Activated CD4-positive, alpha-beta T cell treated with anti-CD3 and anti-CD28 coated beads, Interleukin-2, amount 50 U/mL, for 16 hours (primary cell): Measurements from ENCODE around the gene GFM1.
"Not testable (repeated sequence)": the region's sequence is repeated elsewhere in the genome, so short reads cannot be mapped to it uniquely, and the experiment has no call there.

Source experiments
- DNase-seq: peaks from one replicate; pipeline ENCODE4 v3.0.0-alpha.2; 2020

The GFM1 gene

DNA sequence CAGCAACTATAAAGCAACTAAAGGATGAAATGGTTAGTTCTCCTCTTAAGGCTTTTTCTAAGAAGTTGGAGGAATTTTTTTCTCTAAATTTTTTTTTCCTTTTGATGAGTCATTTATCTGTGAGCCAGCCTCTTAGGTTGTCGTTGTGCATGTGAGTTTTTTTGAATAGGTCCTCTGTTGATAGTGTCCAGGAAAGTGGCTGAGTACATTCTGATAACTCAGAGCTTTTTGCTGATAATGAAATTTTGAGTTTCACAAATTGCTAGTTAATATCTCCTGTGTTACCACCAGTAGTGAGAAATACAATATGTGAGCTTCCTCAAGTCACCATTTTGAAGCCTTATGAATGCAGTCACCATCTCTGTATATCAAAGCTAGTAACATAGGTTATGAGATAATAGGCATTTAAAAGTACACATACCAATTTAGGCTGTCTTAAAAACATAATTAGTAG lies 35.2 kb downstream of the GFM1 start:
- no peak for DNase-seq

DNA sequence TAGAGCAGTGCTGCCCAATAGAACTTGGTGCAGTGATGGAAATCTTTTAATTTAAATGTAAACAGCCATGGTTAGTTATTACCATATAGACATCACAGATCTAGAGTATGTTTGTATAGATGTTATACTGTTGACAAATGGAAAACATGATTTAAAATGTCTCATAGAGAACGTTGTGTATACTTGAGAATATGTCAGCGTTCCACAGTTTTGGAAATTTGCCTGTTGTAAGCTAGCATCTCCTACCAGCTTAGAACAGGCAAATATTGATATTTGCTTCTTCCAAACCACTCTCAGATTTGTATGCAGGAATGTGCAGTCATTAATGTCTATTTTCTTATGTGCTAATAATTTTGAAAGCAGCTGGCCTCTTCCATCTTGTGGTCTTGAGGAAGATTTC lies 36.5 kb downstream of the GFM1 start:
- no peak for DNase-seq

DNA sequence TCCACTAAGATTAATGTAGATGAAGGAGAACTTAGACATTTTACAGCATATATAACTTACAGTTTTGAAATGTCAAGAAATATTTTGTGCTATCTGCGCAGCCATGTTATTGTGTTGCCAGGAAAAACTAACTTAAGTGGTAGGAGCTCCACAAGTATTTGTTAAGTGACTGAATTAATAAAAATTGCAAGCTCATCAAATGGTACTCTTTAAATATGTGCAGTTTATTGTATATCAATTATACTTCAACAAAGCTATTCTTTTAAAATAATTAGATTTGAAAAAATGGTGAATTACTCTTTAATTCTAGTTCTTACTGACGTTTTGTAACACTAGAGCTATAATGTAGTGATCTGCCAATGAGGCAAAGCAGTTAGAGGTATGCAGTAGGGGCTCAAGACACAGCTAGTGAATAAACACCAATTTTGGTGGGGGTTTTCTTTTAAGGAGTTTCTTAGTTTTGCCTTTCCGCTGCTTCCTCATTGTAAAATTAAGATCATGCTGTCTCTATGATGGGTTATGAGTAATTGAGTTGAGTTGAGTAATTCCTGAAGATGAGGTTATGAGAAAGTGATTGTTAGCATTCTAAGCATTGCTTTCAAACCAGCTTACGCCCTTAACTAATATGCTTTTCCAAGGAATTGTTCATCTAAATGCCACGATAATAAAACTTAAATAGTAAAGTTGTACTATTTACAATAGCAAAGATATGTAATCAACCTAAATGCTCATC lies 39.1 kb downstream of the GFM1 start:
- DNase-seq: peak; percentile 42

DNA sequence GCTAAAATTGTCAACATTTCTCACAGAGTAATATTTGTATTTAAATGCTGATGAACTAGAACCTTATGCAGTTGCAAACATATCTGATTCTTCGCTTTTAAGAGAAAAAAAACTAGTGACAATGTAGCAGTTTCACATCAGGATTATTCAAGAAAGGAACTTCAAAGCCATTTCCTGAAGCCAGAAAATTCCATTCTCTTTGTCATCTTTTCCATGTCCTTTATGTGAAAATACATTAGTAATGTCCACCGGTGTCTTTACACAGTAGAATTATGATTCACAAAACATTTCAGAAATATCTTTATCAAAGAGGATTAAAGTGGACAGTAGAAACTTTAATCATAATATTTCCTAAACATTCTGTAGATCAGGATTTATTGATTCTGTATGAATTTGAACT lies 40.8 kb downstream of the GFM1 start:
- no peak for DNase-seq

DNA sequence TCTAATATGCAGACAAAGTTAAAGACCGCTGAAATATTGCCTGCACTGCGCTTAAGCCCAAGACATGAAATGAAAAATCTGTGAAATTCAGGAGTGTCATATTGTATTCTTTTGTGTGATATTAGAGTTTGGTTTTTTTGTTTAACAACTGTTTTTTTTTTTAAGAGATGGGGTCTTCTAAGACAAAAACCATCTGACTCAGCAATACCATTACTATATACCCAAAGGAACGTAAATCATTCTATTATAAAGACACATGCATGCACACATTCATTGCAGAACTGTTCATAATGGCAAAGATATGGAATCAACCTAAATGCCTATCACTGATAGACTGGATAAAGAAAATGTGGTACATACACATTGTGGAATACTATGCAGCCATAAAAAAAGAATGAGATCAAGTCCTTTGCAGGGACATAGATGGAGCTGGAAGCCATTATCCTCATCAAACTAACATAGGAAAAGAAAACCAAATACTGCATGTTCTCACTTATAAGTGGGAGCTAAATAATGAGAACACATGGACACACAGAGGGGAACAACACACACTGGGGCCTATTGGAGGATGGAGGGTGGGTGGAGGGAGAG lies 49.6 kb downstream of the GFM1 start:
- DNase-seq: not testable (repeated sequence)

DNA sequence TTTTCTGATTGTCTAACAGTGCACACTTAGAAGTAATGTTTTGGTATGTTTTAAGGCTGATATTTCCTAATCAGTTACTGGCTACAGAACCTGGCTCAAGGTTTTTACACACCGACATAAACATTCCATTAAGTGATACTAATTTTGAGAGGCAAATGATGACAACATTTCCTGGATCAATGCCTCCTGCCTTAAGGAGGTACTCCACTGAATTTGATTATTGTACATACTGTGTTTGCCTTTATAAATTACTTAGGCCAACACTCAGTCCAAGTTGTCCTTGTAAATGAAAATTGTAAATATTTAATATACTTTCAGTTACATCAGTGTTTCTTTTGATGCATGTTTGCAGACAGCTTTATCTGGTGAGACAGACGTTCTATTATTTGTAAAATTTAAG lies 52.3 kb downstream of the GFM1 start:
- no peak for DNase-seq

DNA sequence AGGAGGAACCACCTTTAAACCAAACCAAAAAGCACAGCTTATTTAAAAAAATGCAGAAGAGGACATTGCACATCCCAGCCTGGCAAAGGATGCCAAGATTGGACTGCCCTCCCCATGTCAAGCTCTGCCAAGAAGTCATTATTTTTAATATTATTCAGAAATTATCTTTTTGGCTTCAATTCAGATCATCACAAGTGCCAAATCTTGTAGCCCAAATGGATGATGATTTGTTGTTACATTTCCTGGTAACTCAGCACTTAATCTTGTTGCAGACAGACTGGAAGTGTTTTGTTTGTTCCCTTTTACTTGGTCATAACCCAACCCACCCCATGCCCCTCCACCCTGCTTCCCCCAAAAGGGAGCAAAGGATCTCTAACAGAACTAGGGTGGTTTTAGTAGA lies 56.2 kb downstream of the GFM1 start:
- no peak for DNase-seq

DNA sequence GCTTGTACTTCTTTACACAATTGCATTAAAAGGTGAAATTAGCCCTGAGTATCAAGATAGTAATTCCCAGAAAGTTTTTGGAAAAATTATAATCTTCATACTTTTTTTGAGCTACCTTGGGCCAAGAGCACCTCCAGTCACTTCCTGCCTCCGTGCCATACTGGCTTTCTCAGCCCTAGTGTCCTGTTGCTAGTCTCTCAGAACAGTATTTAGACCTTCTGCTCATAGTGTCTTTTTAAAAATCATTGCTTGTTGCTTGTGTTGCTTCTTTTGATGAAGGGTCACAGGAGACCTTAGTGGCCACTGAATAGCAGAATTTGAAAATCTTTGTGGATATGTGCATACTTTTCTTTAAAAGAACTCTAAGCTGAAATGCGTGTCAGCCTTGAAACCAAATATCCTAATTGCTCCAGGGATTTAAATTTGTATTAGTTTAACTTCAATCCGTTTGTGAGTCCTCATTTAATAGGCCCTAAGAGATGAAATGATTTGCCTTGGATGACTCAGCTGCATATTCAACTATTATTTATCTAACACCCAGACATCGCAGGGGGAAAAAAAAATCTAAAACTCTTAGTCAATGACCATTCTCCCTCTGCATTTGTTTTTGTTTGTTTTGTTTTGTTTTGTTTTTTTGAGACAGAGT lies 57.2 kb downstream of the GFM1 start:
- no peak for DNase-seq

DNA sequence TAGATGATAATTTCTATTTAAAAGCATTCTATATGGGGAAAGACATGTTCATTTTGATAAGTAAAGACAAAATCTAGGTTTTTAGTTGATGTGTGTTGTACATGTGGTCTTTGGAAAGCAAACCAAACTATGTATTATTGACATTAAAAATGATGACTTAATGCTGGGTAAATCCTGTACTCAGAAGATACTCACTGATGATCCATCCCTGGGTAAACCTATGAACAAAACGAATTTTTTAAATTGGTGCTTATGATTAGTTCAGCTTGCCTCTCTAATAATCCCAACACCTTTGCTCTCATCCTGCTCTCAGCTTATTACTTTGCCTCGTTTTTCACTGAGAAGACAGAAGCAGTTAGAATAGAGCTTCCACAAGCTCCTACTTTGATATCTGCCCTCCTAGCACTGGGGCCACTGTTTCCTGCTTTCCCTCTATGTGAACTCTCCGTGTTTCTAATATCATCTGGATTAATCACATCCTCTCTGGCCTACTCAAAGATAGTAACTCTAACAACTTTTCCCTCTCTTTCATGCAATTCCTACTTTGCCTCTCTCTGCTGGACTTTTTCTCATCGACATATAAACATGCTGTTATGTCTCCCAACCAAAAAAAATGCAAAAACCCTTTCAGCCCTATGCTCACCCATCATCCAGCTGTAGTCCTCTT lies 58.6 kb downstream of the GFM1 start:
- no peak for DNase-seq

DNA sequence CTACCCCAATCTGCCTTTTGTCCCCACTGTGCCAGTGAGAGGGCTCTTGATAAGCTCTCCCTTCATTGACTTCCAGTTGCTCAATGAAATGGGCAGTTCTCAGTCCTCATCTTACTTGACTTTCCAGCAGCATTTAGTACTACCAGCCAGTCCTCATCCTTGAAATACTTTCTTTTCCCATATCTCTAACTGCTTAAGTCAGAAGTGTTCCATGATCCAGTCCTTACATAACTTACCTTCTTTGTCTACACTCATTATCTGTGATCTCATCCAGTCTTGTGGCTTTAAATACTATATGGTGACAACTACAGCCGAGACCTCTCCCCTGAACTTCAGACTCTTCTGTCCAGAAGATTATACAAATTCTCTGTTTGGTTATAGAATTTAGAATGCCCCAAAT lies 59.2 kb downstream of the GFM1 start:
- no peak for DNase-seq

DNA sequence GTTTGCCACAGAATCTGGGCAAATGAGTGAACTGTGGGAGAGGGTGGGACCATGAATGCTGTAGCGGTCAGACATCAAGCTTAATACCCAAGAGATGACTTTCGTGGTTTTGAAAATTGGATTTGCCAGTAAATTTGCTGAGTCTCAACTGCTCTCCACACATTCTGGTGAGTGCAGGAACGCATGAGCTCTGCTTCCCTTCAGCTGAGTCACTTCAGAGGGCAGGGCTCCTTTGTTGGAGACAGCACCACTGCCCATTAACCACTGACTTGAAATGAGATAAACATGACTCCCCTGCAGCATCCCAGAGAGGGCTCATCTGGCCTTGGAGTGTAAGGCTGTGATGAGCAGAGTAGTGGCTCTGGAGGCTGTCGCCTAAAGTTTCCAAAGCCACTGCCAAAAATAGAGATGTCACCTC lies 65.3 kb downstream of the GFM1 start:
- peak; percentile 24 for DNase-seq

DNA sequence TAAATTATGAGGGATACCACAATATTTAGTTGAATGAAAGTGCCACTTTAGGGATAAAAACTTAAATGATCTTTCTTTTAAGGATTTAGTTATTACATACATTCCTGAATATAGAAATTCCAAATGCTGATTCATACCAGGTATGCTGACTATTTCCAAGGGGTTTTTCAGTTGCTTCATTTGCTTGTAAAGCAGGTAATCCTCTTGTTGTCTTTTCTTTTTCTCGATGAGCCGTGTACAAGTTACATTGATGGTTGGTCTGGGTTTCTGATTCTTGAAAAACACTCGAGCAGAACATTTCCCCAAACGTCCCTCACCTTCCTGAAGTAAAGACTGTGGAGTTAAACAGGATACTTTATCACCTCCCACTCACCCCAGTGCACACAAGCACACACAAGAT lies 66.3 kb downstream of the GFM1 start:
- no peak for DNase-seq

DNA sequence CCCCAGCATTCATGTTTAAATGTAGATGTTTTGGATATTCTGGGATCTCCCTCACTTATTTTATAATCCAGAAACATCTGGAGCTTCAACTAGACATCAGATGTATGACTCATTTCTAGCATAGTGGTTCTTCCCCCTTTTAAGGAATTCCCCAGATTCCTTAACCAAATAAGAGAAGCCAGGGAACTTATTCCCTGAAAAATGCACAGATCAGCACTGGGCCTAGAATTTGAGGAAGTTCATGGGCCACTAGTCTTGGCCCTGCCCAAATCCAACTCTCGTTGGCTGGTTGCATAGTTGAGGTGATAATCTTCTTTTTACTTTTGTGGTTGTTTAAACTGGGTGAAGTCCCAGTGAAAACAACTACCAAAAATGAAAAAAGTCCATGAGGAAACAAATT lies 67.6 kb downstream of the GFM1 start:
- no peak for DNase-seq

DNA sequence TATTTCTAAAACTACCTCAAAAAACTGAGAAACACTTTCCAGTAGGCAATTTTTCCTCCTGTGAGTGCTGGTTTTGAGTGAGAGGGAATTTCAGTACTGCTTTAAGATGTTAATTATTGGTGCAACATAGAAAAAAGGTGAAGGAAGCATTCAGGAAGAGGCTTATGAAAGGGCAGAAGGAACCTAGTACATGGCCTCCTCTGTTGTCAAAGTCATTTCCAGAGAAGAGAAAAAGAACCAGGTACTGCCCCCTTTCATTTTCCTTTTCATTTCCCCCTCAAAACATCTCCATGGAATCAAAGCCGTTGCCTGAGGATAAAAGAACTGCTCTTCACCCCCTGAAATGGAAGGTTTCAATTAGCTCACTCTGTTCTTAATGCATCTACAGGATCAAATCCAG lies 68.1 kb downstream of the GFM1 start:
- peak; percentile 35 for DNase-seq

DNA sequence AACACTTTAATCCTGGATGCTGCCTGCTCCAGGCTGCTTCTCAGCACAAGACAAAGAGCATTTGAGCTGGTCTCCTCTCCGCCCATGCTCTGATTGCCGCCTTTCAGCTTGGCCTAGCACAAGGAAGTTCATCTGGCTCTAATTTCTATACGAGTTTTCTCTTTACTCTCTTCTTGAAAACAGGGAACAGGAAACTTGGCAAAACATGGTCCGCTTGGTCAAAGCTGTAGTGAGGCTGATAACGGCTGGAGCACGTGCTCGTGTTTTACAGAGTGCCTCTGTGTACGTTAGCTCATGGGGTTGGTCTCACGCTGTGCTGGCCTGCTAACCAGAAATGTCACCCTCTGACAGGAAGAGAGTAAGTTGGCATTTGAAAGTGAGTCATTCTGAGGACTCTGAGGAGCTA lies 68.8 kb downstream of the GFM1 start:
- peak; percentile 51 for DNase-seq

DNA sequence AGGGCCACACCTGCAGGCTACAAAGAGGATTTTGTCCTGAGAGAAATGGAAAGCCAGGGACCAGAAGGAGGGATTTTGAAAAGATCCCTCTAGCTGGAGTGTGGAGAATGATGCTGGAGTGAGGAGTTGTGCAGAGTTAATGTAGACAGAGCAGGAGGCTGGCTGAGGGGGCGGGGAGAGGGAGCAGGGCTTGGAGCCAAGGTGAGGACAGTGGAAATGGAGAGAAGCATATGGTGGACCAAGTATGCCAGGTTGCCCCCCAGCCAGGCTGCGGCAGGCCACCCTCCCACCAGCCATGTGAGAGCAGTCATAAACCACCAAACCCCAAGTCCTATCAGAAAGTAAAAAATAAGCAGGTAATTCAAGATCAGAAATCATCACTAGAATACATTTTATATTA lies 73.2 kb downstream of the GFM1 start:
- no peak for DNase-seq

DNA sequence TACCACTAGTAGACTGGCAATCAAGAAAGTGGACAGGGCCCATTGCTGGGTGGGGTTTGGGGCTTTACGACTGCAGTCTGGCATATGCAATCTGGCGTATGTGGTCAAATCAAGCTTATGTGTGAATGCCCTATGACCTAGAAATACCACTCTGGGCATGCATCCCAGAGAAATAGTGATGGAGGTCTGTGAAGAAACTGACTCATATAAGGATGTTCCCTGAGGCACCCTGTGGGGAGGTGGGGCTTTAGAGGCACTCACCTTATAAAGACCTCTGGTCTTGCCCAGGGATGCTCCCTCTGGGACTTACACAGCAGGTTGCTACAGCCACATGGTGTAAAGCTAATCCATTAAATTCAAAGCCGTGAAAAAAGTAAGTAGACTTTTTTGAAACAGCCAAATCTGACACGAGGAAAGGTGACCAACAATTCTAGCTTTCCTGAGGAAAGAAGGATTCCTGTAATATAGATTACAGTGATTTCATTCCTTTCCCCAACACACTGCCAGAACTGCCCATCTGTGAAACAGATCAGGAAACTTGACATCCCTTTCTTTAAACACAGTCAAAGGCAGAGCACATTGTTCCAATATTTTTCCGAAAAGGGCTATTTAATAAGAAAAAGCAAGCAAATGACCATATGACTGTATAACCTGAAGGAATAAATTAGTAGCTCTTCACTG lies 74.3 kb downstream of the GFM1 start:
- no peak for DNase-seq

DNA sequence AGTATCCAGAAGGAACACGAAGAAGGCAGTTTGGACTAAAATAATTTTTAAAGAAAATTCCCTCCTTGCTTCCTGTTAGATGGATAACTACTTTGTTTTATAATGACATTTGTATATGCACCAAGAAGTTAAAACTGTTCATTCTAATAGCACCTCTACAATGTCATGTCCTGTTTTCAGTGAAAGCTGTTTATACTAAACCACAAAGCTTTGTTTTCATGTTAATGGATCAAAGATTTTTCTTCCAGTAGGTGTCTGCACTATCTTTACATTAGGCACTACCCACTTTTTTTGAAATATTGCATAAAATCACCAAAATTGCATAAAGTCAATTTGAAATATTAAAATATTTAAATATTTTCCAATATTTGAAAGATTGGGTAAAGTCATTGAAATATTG lies 77.8 kb downstream of the GFM1 start:
- no peak for DNase-seq

DNA sequence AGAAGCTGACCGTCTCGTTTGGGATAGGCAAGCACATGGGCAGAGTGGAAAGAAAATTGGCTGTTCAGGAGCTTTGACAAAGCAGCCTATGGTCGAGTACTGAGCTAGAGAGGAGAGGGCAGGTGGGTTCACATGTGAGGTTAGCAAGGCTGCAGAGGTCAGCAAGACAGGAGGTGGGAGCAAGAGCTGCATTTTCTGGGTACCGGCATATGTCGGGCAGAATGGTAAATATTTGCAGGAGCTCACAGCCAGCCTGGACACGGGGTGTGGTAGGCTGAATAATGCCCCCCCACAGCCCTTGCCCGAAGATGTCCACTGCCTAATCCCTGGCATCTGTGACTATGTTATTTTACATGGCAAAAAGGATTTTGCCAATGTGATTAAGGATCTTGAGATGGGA lies 79.7 kb downstream of the GFM1 start:
- no peak for DNase-seq

DNA sequence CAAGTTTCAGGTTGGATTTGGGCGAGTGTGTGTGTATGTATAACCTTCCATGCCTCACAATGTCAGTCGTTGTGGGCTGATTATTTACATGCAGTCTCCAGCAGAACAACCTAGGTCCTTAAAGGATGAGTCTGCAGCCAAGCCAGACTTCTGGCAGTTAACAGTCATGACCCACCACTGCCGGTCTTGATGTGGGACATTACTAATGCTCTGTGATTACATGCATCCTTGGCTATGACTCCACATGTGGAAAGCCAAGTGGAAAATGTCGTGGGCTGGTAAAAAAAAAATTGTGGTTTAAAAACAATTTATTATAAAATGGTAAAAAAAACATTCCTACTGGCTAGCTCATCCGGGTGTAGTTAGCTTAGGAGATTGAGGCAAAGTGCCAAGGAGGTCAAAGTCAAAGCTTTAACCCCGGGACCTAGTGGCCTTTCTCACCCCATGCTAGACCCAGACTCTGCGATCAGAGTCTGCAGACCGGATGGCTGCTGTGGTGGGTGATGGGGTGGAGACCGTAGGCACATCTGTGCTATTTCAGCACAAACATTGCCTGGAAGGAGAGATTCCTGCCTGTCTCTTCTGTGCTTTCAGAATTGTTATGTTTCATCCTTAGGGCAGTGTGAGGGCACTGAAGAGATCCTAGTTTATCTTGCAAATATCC lies 81.2 kb downstream of the GFM1 start:
- DNase-seq: no peak

DNA sequence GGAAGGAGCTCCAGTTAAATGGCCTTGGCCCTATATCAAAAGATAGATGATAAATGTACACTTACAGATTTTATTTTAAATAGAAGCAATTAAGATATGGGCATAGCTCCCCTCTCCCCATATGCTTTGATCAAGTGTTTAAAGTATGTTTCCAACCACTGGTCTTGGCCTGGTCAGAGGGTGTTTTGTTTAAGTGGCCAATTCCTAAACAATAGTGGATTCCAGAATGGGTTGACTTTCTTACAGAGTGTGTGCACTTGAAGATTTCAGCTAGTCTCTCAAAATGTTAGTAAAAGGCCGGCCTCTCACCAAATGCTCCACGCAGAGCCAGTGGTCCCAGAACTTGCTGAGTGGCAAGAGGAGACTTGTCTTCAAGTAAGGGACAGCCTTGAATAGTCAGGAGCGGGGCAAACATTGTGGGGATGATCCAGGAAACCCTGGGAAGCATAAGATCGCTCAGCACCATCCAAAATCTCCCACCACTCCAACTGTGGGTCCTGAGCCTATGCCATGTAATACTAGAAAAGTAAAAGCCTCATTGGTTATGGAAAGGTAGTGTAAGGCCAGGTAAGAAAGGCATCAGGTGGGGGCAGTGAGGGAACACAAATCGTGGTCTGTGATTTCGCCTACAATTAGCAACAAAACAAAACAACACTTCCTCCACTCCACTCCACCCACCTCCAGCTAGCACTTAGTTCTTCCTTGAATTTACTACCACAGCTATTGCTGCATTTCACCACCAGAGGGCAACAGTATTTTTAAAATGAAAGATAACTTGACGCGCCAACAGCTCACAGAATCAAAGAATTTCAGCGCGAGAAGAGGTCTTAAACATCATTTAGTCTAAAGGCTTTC lies 83.1 kb downstream of the GFM1 start:
- DNase-seq: peak; percentile 68

DNA sequence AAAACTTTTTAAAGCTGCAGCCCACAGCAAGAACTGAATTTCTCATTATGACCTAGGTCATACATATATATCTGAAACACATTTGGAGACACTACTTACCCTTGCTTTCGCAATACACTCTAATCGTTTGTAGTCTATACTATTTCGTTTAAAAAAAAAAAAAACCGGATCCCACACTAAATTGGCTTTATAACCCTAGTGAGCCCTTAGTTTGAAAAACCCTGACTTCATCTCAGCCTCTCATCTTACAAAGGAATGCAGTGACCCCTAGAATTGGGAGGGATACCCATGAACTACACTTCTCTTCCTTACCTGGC lies 83.7 kb downstream of the GFM1 start:
- DNase-seq: no peak
